ENCODE measurements around the gene SSUH2. TPM values are rescaled to one million over a fixed set of nuclear protein-coding genes. Genes with fewer than 3 reads are reported as not detected.

SSUH2 gene
- polyA plus RNA-seq, 1 experiment, result 0.26 TPM

DNA sequence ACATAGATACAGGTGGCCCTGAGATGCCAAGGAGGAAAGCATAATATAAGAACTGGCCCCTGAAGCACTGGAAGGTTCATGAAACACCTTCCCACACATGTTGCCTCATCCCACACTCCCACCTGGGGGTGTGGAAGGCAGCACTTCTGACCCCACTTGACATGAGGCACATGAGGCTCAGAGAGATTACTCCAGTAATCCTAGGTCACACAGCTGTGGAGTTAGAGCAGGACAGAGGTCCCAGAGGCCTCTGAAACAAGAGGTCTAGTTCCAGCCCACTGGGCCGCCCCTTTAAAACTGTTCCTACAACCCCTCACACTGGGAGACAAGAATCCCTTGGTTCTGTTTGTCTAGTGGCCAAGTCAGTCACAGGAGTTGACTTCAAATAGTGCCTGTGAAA lies 7.2 kb downstream of the SSUH2 start:
- no peak for DNase-seq (ENCODE audit: low read depth)
- peaks cover 3% of the 10 kb centered on the region; the same call in 1 of the 2 replicates for H3K27me3 ChIP-seq (ENCODE audit: control insufficient read depth, insufficient read depth, low read length)
- POLR2A ChIA-PET, result no interaction called here
- CTCF ChIA-PET, result no interaction called here
- TF ChIP-seq, protein P1, sequence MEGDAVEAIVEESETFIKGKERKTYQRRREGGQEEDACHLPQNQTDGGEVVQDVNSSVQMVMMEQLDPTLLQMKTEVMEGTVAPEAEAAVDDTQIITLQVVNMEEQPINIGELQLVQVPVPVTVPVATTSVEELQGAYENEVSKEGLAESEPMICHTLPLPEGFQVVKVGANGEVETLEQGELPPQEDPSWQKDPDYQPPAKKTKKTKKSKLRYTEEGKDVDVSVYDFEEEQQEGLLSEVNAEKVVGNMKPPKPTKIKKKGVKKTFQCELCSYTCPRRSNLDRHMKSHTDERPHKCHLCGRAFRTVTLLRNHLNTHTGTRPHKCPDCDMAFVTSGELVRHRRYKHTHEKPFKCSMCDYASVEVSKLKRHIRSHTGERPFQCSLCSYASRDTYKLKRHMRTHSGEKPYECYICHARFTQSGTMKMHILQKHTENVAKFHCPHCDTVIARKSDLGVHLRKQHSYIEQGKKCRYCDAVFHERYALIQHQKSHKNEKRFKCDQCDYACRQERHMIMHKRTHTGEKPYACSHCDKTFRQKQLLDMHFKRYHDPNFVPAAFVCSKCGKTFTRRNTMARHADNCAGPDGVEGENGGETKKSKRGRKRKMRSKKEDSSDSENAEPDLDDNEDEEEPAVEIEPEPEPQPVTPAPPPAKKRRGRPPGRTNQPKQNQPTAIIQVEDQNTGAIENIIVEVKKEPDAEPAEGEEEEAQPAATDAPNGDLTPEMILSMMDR (IDR thresholded peaks at IDR 0.05; ENCODE audit: insufficient read depth, low read depth, low read length), result no peak
- H3K36me3 ChIP-seq (ENCODE audit: control insufficient read depth, insufficient read depth, low read length), result no peaks in the 10 kb centered on the region
- H3K4me3 ChIP-seq (ENCODE audit: low read depth, low read length), result no peak overlapping the region

DNA sequence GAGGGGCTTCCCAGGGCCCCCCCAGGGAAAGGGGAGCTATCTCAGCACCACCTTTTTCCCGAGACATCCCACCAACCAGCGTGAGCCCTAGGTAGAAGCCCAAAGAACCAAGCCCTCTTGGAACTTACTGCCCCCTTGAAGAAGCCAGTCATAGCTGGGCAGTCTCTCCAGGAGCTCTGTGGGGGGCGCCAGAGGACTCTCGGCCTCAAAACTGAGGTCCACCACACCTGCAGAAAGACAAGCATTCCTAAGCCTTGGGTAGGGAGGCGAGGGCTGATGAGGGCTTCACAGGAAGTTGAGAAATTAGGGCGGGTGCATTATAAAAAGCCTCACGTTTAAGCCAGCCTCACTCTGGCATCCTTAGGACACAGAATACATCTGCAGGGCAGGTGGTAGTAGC lies 9.0 kb downstream of the SSUH2 start:
- H3K27me3 ChIP-seq (ENCODE audit: control insufficient read depth, insufficient read depth, low read length), result peaks cover 3% of the 10 kb centered on the region; the same call in 1 of the 2 replicates
- ChIA-PET POLR2A (no interaction called here), CTCF (interaction anchor here (1.2 to 1.7 kb wide), 2 partner anchors 9 to 11 kb away, joined by 4 to 5 read pairs; partner anchors contain the start of gene SSUH2)
- TF ChIP-seq, protein P1 (IDR thresholded peaks at IDR 0.05; ENCODE audit: insufficient read depth, low read depth, low read length), result no peak
- no peaks in the 10 kb centered on the region for H3K36me3 ChIP-seq (ENCODE audit: control insufficient read depth, insufficient read depth, low read length)
- DNase-seq (ENCODE audit: low read depth), result no peak
- H3K4me3 ChIP-seq (ENCODE audit: low read depth, low read length), result no peak overlapping the region

GRCh38 chr3:8635125-8635524 lies 9.5 kb downstream of the SSUH2 start:
- no peaks in the 10 kb centered on the region for H3K36me3 ChIP-seq (ENCODE audit: control insufficient read depth, insufficient read depth, low read length)
- no peak for DNase-seq (ENCODE audit: low read depth)
- POLR2A ChIA-PET, result no interaction called here
- CTCF ChIA-PET, result interaction anchor here (1.7 kb wide), 1 partner anchor 11 kb away, joined by 5 read pairs; no protein-coding TSS in a partner anchor
- H3K27me3 ChIP-seq (ENCODE audit: control insufficient read depth, insufficient read depth, low read length), result peaks cover 2% of the 10 kb centered on the region; the same call in 1 of the 2 replicates
- TF ChIP-seq, protein P1 (IDR thresholded peaks at IDR 0.05; ENCODE audit: insufficient read depth, low read depth, low read length), result no peak
- H3K4me3 ChIP-seq (ENCODE audit: low read depth, low read length), result no peak overlapping the region

DNA sequence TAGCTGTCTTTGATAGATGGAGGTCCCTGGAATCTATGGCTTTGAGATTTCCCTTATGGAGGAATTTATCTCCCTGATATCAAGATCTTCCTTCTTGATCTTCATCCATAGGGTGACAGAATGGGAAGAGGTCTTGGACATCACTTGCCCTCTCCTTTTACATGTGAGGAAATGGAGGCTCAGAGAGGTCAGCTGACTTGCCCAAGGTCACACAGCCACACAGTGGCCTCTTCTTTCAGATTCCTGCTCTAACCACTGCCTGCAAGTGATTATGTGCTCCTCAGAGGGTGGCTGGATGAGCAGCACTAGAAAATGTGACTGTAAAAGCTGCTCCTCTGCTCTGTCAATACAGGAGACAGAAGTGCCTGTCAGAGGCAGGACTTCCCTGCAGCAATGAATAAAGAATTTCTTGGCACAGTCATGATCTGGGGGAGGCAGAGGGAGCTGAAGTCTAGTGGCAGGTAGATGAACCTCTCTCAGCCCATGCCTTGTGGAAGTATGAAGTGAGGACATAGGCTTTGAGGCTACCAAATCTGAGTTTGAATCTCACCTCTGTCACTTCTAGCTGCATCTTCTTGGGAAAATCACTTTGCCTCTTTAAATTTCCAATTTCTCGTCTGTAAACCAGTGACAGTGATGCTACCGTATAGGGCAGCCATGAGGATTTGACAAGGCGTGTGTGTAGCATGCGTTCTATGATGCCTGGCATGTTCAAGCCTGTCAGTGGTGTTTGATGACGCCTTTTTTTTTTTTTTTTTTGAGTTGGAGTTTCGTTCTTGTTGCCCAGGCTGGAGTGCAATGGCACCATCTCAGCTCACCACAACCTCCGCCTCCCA lies 12.0 kb downstream of the SSUH2 start:
- Histone ChIP-seq H3K27me3 (ENCODE audit: control insufficient read depth, insufficient read depth, low read length) (no peaks in the 10 kb centered on the region), H3K4me3 (ENCODE audit: low read depth, low read length) (no peak overlapping the region), H3K36me3 (ENCODE audit: control insufficient read depth, insufficient read depth, low read length) (no peaks in the 10 kb centered on the region)
- DNase-seq (ENCODE audit: low read depth), result no peak
- ChIA-PET POLR2A (no interaction called here), CTCF (interaction anchor here (0.8 to 1.4 kb wide), 2 partner anchors 10 to 214 kb away, joined by 3 to 5 read pairs; no protein-coding TSS in a partner anchor)
- TF ChIP-seq, protein P1 (IDR thresholded peaks at IDR 0.05; ENCODE audit: insufficient read depth, low read depth, low read length), result no peak

GRCh38 chr3:8631661-8632060 lies 12.9 kb downstream of the SSUH2 start:
- POLR2A ChIA-PET, result no interaction called here
- CTCF ChIA-PET, result interaction anchor here (0.8 to 1.4 kb wide), 2 partner anchors 9 to 213 kb away, joined by 3 to 5 read pairs; no protein-coding TSS in a partner anchor

More at GRCh38 chr3:8631661-8632060, 12.9 kb downstream of the SSUH2 start:
- Histone ChIP-seq H3K27me3 (ENCODE audit: control insufficient read depth, insufficient read depth, low read length) (no peaks in the 10 kb centered on the region), H3K36me3 (ENCODE audit: control insufficient read depth, insufficient read depth, low read length) (no peaks in the 10 kb centered on the region), H3K4me3 (ENCODE audit: low read depth, low read length) (no peak overlapping the region)
- DNase-seq (ENCODE audit: low read depth), result no peak
- TF ChIP-seq, protein P1 (IDR thresholded peaks at IDR 0.05; ENCODE audit: insufficient read depth, low read depth, low read length), result no peak

Data from BJ (cell line).